HepG2 (cell line): ENCODE measurements around the gene TNXB. TPM values are rescaled to one million over a fixed set of nuclear protein-coding genes. Genes with fewer than 3 reads are reported as not detected.
A peak's percentile ranks its signal among the peaks of the same experiment; 100 is the strongest.

Experiments
- ATAC-seq: fragments of 200-7000 bp; cut with Tn5 transposase; 3 replicates; pipeline ENCODE4 v1.9.1; 2020; ENCODE audit warnings: mild to moderate bottlenecking, moderate library complexity
- BruUV-seq: library from RNA; stranded (reverse); fragments of 400-500 nt; replicated peaks from 2 replicates; lab custom pipeline; 2021; lab: Mats Ljungman, UMichigan
- CTCF ChIA-PET: fragments of 300-600 bp; formaldehyde crosslinking; extraction: SDS; loops from one replicate; lab custom pipeline; 2021; ENCODE audit warnings: low total read pairs, inconsistent platforms, low intra/inter-chr PET ratio; lab: Yijun Ruan, JAX
- POLR2A ChIA-PET: fragments of 350-600 bp; sonication (Branson Sonifier 250); formaldehyde crosslinking; loops from one replicate; lab custom pipeline; 2020; ENCODE audit warnings: antibody characterized with exemption, inconsistent platforms; lab: Yijun Ruan, JAX
- DNase-seq: peaks from one replicate; pipeline ENCODE4 v3.0.0-alpha.2; 2015; ENCODE audit warnings: low spot score
- FAIRE-seq: peaks from 3 replicates; lab custom pipeline; 2011; peaks lifted over from hg19 to GRCh38; lab: Jason Lieb, UNC
- H2AFZ ChIP-seq: one replicate; pipeline ENCODE4 v1.6.1; 2011; ENCODE audit warnings: low read length, inconsistent platforms
- H3K27ac ChIP-seq: fragments of 300-600 bp; 3 replicates; pipeline ENCODE4 v1.8.0; 2011; ENCODE audit warnings: mixed run types, mild to moderate bottlenecking, mixed read lengths, low read length, inconsistent platforms; ENCODE audit not compliant: insufficient read depth; ENCODE audit errors: extremely low read length
- H3K27me3 ChIP-seq, 2 experiments: fragments of 200-600 bp in 1 of 2; 2 replicates in 1 of 2; 3 replicates in 1 of 2; pipeline versions ENCODE4 v1.6.0 to v1.8.0; 2011; ENCODE audit warnings: low read length in 2 of 2, mild to moderate bottlenecking in 2 of 2, moderate library complexity in 2 of 2, inconsistent platforms in 1 of 2; ENCODE audit not compliant: insufficient read depth in 2 of 2, control insufficient read depth in 1 of 2
- H3K36me3 ChIP-seq, 2 experiments: fragments of 200-600 bp in 1 of 2; replicated peaks in 1 of 2; 2 replicates in 1 of 2; 3 replicates in 1 of 2; pipeline versions ENCODE4 v1.5.1 to v1.8.0; 2011; ENCODE audit warnings: low read length in 2 of 2, inconsistent platforms in 1 of 2; ENCODE audit not compliant: insufficient read depth in 2 of 2, control insufficient read depth in 1 of 2
- H3K4me1 ChIP-seq: 2 replicates; pipeline ENCODE4 v1.5.1; 2012; ENCODE audit warnings: low read length, inconsistent platforms; ENCODE audit not compliant: insufficient read depth
- H3K4me2 ChIP-seq: 2 replicates; pipeline ENCODE4 v1.6.0; 2011; ENCODE audit warnings: low read depth, low read length, inconsistent platforms
- H3K4me3 ChIP-seq, 3 experiments: fragments of 200-600 bp in 1 of 3; sonication (generic), shearing (Covaris generic) in 1 of 3; replicated peaks in 1 of 3; 2 replicates each; pipeline ENCODE4 v1.5.1; 2011 to 2016; ENCODE audit warnings: low read length in 3 of 3, inconsistent platforms in 2 of 3, low read depth in 2 of 3, mild to moderate bottlenecking in 2 of 3, control low read depth in 1 of 3, mixed read lengths in 1 of 3; ENCODE audit not compliant: insufficient read depth in 1 of 3
- H3K79me2 ChIP-seq: one replicate; pipeline ENCODE4 v1.6.1; 2011; ENCODE audit warnings: low read length, inconsistent platforms; ENCODE audit not compliant: insufficient read depth
- H3K9ac ChIP-seq: 2 replicates; pipeline ENCODE4 v1.6.0; 2011; ENCODE audit warnings: mild to moderate bottlenecking, low read depth, low read length, inconsistent platforms; ENCODE audit not compliant: insufficient read depth
- H3K9me3 ChIP-seq: 2 replicates; pipeline ENCODE4 v1.5.1; 2012; ENCODE audit warnings: mild to moderate bottlenecking, low read length
- H4K20me1 ChIP-seq: 2 replicates; pipeline ENCODE4 v1.6.0; 2011; ENCODE audit warnings: inconsistent platforms, mild to moderate bottlenecking, low read length, moderate library complexity; ENCODE audit not compliant: insufficient read depth
- ARNT2 ChIP-seq: sonication (generic); formaldehyde crosslinking; IDR thresholded peaks from 2 replicates; pipeline ENCODE4 v1.8.0; 2022; ENCODE audit warnings: mild to moderate bottlenecking, low read depth, missing genetic modification reagents, moderate library complexity
- CEBPZ ChIP-seq: IDR thresholded peaks from 2 replicates; pipeline ENCODE4 v1.6.1; 2012; ENCODE audit warnings: low read length, improper control_type of control experiment
- ELF1 ChIP-seq: sonication (generic); formaldehyde crosslinking; IDR thresholded peaks from 2 replicates; pipeline ENCODE4 v1.4.0; 2020; ENCODE audit warnings: missing genetic modification reagents
- GATA4 ChIP-seq: sonication (generic); IDR thresholded peaks from 2 replicates; pipeline ENCODE4 v1.6.1; 2016; ENCODE audit warnings: antibody characterized with exemption, low read depth, borderline replicate concordance
- GATAD2A ChIP-seq: IDR thresholded peaks from 2 replicates; pipeline ENCODE4 v1.6.1; 2016
- HNRNPH1 ChIP-seq: fragments of 200-400 bp; formaldehyde crosslinking; optimal IDR thresholded peaks from 2 replicates; pipeline ENCODE3; 2017; ENCODE audit warnings: mild to moderate bottlenecking, low read depth, low read length
- MAFG ChIP-seq: sonication (generic); formaldehyde crosslinking; IDR thresholded peaks from 2 replicates; pipeline ENCODE4 v1.5.1; 2020; ENCODE audit warnings: mild to moderate bottlenecking, missing genetic modification reagents
- NFIC ChIP-seq: IDR thresholded peaks from 2 replicates; pipeline ENCODE4 v1.6.1; 2012; ENCODE audit warnings: mild to moderate bottlenecking, low read length, inconsistent platforms
- SKI ChIP-seq: fragments of 450-650 bp; IDR thresholded peaks from one replicate; pipeline ENCODE4 v1.6.1; 2018; ENCODE audit warnings: mild to moderate bottlenecking; ENCODE audit not compliant: partially characterized antibody
- SMYD3 ChIP-seq: sonication (generic); formaldehyde crosslinking; IDR thresholded peaks from 2 replicates; pipeline ENCODE4 v1.8.1; 2023; ENCODE audit warnings: mild to moderate bottlenecking, missing genetic modification reagents
- SRF ChIP-seq: IDR thresholded peaks from 2 replicates; pipeline ENCODE4 v1.6.1; 2011; ENCODE audit warnings: mild to moderate bottlenecking, low read depth, low read length, moderate library complexity
- ZNF512 ChIP-seq: sonication (generic); formaldehyde crosslinking; IDR thresholded peaks from 2 replicates; pipeline ENCODE4 v1.4.0; 2020; ENCODE audit warnings: mild to moderate bottlenecking, missing genetic modification reagents
- ZNF513 ChIP-seq: sonication (generic); formaldehyde crosslinking; conservative IDR thresholded peaks from 2 replicates; pipeline ENCODE4 v1.5.0; 2020; ENCODE audit warnings: missing genetic modification reagents
- ZNF652 ChIP-seq: IDR thresholded peaks from 2 replicates; pipeline ENCODE4 v1.6.1; 2016; ENCODE audit warnings: low read depth, borderline replicate concordance
- ZNF672 ChIP-seq: sonication (generic); formaldehyde crosslinking; IDR thresholded peaks from 2 replicates; pipeline ENCODE4 v1.8.1; 2022; ENCODE audit warnings: missing genetic modification reagents
- ZNF7 ChIP-seq: IDR thresholded peaks from 2 replicates; pipeline ENCODE4 v1.6.1; 2016; ENCODE audit warnings: missing biosample characterization, missing genetic modification reagents
- ZNF720 ChIP-seq: sonication (generic); formaldehyde crosslinking; IDR thresholded peaks from 2 replicates; pipeline ENCODE4 v1.4.0; 2020; ENCODE audit warnings: missing genetic modification reagents
- WGBS: methylation state at CpG from one replicate; pipeline ENCODE4 v1.1.6; 2017; ENCODE audit warnings: low lambda C conversion rate; 5-methylcytosine and 5-hydroxymethylcytosine counted together
- in situ Hi-C: cut with HindIII; loops from 2 replicates; pipeline ENCODE4 v1.10.0; 2017; ENCODE audit warnings: low pct_unique_long_range_greater_than_20kb; ENCODE audit not compliant: extremely low pct_ligation_motif_present
- intact Hi-C: fragments of 100-400 bp; cut with micrococcal nuclease; formaldehyde crosslinking; loops from one replicate; pipeline ENCODE4 v1.10.0; 2022; ENCODE audit not compliant: unreplicated experiment
- polyA plus RNA-seq, 8 experiments: library from polyadenylated mRNA; depleted of rRNA in 3 of 8; stranded (reverse) in 7 of 8; unstranded in 1 of 8; fragments of >200 nt; fragmentation: Illumina TruSeq in 4 of 8; extraction: Trizol in 4 of 8; gene quantifications; 2 replicates each; pipeline versions ENCODE4 v1.2.1 to v1.2.3, GENCODE V29; 2011 to 2016; ENCODE audit warnings: low read depth in 4 of 8, missing spikeins in 1 of 8, mixed read lengths in 1 of 8; ENCODE audit not compliant: insufficient read depth in 1 of 8
- total RNA-seq, 5 experiments: library from RNA; depleted of rRNA; stranded (reverse); fragments of >200 nt; fragmentation: Illumina TruSeq; extraction: Trizol; gene quantifications; 2 replicates each; pipeline ENCODE4 v1.2.3, GENCODE V29; 2016; ENCODE audit warnings: low read depth in 1 of 5

The TNXB gene
- total and polyA plus RNA-seq, 2 of the 13 experiments (the other 11 are each of a cell fraction or from before 2014, with no cell fraction given) = 1.6 to 2.7 TPM

- no peak for TF ChIP-seq CEBPZ
- no peak for TF ChIP-seq ZNF513 (CRISPR knock-in tag)
- TF ChIP-seq SKI = peak; percentile 84
- TF ChIP-seq SRF = no peak
- peak; percentile 34; the same call in 1 of the 2 replicates for TF ChIP-seq ZNF652 (CRISPR knock-in tag)
- TF ChIP-seq HNRNPH1 = no peak
- peak; percentile 34; the same call in 1 of the 2 replicates for TF ChIP-seq GATAD2A (CRISPR knock-in tag)
- TF ChIP-seq ZNF720 (CRISPR knock-in tag) = no peak
- TF ChIP-seq, all 625 proteins: peak for 10
These were observed 31.4 kb upstream of the TNXB start (continued) for GRCh38 chr6:32140420-32141046.

GRCh38 chr6:32139590-32139989, 30.5 kb upstream of the TNXB start:
- no peak overlapping the region for H3K9ac ChIP-seq
- no TSS peak for BruUV-seq
- intact Hi-C loops (no loop called here), in situ Hi-C loops (no loop called here)
- peaks cover 44% of the 10 kb centered on the region for H3K4me1 ChIP-seq
- no peaks in the 10 kb centered on the region for H4K20me1 ChIP-seq
- H3K27ac ChIP-seq = no peak overlapping the region
- no peaks in the 10 kb centered on the region for H3K9me3 ChIP-seq
- no peak overlapping the region for H2AFZ ChIP-seq
- DNase-seq = no peak
- POLR2A ChIA-PET = interaction anchor here (0.7 to 1.5 kb wide), 3 partner anchors 9 to 1138 kb away, joined by 3 to 4 read pairs (median 4); partner anchors contain the start of genes FKBPL and PRRT1
- H3K79me2 ChIP-seq = no peaks in the 10 kb centered on the region
- H3K4me3 ChIP-seq = no peak overlapping the region
- FAIRE-seq = no peak
- WGBS = 42% methylated on average over 5 of the region's 5 CpGs
- CTCF ChIA-PET = no interaction called here
- ATAC-seq = no peak
- H3K4me2 ChIP-seq = no peak overlapping the region
- H3K27me3 ChIP-seq = no peaks in the 10 kb centered on the region
- no peaks in the 10 kb centered on the region for H3K36me3 ChIP-seq
- TF ChIP-seq ZNF672 (CRISPR knock-in tag) (no peak), ARNT2 (no peak), ELF1 (no peak), MAFG (CRISPR knock-in tag) (no peak), GATA4 (no peak), NFIC (no peak), SMYD3 (no peak), ZNF7 (CRISPR knock-in tag) (no peak), ZNF512 (CRISPR knock-in tag) (no peak)
